Neural cell (in vitro differentiated cells): ENCODE measurements around the gene METTL1.
"Not testable (repeated sequence)": the region's sequence is repeated elsewhere in the genome, so short reads cannot be mapped to it uniquely, and the experiment has no call there.

Experiments used
- CTCF ChIP-seq: fragments of 450-650 bp; IDR thresholded peaks from 2 replicates; pipeline ENCODE4 v1.5.1; 2014; ENCODE audit warnings: antibody characterized with exemption, mild to moderate bottlenecking, moderate library complexity; ENCODE audit not compliant: poor library complexity, severe bottlenecking
- EP300 ChIP-seq: fragments of 450-650 bp; conservative IDR thresholded peaks from 2 replicates; pipeline ENCODE4 v1.6.1; 2014; ENCODE audit warnings: antibody characterized with exemption, mild to moderate bottlenecking, moderate library complexity; ENCODE audit not compliant: poor library complexity, severe bottlenecking
- EZH2 ChIP-seq: fragments of 200-600, 300-800 bp; shearing (Covaris generic), sonication (generic); IDR thresholded peaks from 2 replicates; pipeline ENCODE4 v1.6.1; 2014; ENCODE audit warnings: antibody characterized with exemption, low read length, borderline replicate concordance, mild to moderate bottlenecking; ENCODE audit not compliant: insufficient read depth, poor library complexity, severe bottlenecking
- MXI1 ChIP-seq: fragments of 450-650 bp; conservative IDR thresholded peaks from 2 replicates; pipeline ENCODE4 v1.6.1; 2014; ENCODE audit warnings: antibody characterized with exemption, mild to moderate bottlenecking; ENCODE audit not compliant: poor library complexity, severe bottlenecking
- POLR2AphosphoS5 ChIP-seq: IDR thresholded peaks from 2 replicates; pipeline ENCODE4 v1.6.1; 2012
- RAD21 ChIP-seq: fragments of 450-650 bp; conservative IDR thresholded peaks from 2 replicates; pipeline ENCODE4 v1.6.1; 2014; ENCODE audit warnings: antibody characterized with exemption, mild to moderate bottlenecking, moderate library complexity
- REST ChIP-seq: IDR thresholded peaks from 2 replicates; pipeline ENCODE4 v1.6.1; 2012; ENCODE audit warnings: borderline replicate concordance
- SMC3 ChIP-seq: fragments of 450-650 bp; conservative IDR thresholded peaks from 2 replicates; pipeline ENCODE4 v1.6.1; 2014; ENCODE audit warnings: antibody characterized with exemption, mild to moderate bottlenecking, moderate library complexity; ENCODE audit not compliant: poor library complexity
- TAF1 ChIP-seq: IDR thresholded peaks from 2 replicates; pipeline ENCODE4 v1.6.1; 2012; ENCODE audit warnings: low read depth

- TF ChIP-seq CTCF, RAD21, MXI1, POLR2AphosphoS5, EZH2, EP300, TAF1, REST, SMC3: not testable (repeated sequence)
Observed at GRCh38 chr12:57821015-57821414, 49.1 kb upstream of the METTL1 start.
